Left lung (tissue), 10 donors: Measurements from ENCODE around the gene TRIM66. TPM values are rescaled to one million over a fixed set of nuclear protein-coding genes. Genes with fewer than 3 reads are reported as not detected.

Source experiments
- ATAC-seq: fragments of 200-7000 bp; cut with Tn5 transposase; one replicate; pipeline ENCODE4 v1.9.1; 2020; ENCODE audit warnings: moderate library complexity
- DNase-seq, 4 donors: peaks; one replicate each; pipeline ENCODE4 v3.0.0-alpha.2; 2013 to 2020
- H3K27ac ChIP-seq, 2 donors: fragments of 200-600 bp; sonication (generic) in 1 of 2; one replicate each; pipeline versions ENCODE4 v1.5.0 to v1.8.0; 2020 to 2021
- H3K27me3 ChIP-seq, 2 donors: fragments of 200-600 bp; sonication (generic) in 1 of 2; one replicate each; pipeline versions ENCODE4 v1.5.0 to v1.8.0; 2020 to 2021
- H3K36me3 ChIP-seq, 2 donors: fragments of 200-600 bp; sonication (generic) in 1 of 2; one replicate each; pipeline versions ENCODE4 v1.5.0 to v1.8.0; 2020 to 2021
- H3K4me1 ChIP-seq, 2 donors: fragments of 200-600 bp; one replicate each; pipeline ENCODE4 v1.8.0; 2021
- H3K4me3 ChIP-seq, 2 donors: fragments of 200-600 bp; sonication (generic) in 1 of 2; one replicate each; pipeline versions ENCODE4 v1.5.0 to v1.8.0; 2020 to 2021; ENCODE audit warnings: mild to moderate bottlenecking in 1 of 2
- H3K9me3 ChIP-seq, 2 donors: fragments of 200-600 bp; sonication (generic) in 1 of 2; one replicate each; pipeline versions ENCODE4 v1.5.0 to v1.8.0; 2020 to 2021
- intact Hi-C, 2 donors: fragments of 100-400 bp; cut with DNase I; formaldehyde crosslinking; loops; one replicate each; pipeline versions ENCODE4 v1.11.2 to v1.14.2; 2022
- polyA plus RNA-seq, 6 donors: library from polyadenylated mRNA; unstranded; fragments of 120-200 nt; gene quantifications; one replicate each; pipeline ENCODE4 v1.2.1, GENCODE V29; 2013; ENCODE audit not compliant: insufficient read length in 6 of 6
- total RNA-seq, 2 donors: library from RNA; stranded (reverse); fragmentation: NEBNext Ultra II Directional; extraction: Animal tissue kit (Norgen Biotek cat#: 25700); gene quantifications; one replicate each; pipeline ENCODE4 v1.2.1, GENCODE V29; 2021
- TF ChIP-seq, protein P1 (sequence below), 2 donors: fragments of 200-600 bp; sonication (generic) in 1 of 2; IDR thresholded peaks; one replicate each; pipeline versions ENCODE4 v1.5.0 to v1.8.0; 2021; ENCODE audit warnings: antibody characterized with exemption in 2 of 2
- donor health status: DM: no; HTN: yes; CAD: no.
- donor health status: DM: no; HTN: no; CAD: no.

Gene TRIM66
- total and polyA plus RNA-seq, 8 donors: 6.8 to 14.3 (median 11.9) TPM

DNA sequence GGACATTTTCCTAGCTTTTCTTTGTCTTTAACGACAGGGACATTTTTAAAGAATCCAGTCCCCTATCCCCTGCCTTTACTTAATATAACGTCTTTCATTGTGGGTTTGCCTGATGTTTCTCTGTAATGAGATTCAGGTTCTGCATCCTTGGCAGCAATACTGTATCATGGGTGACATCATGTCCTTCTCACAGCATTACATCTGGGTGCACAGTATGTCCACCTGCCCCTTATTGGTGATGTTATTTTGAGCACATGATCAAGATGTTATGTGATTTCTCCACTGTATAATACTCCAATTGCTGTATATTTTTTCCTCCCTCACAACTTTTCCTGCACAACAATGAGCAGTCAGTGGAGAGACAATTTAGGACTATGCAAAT, 78.8 kb downstream of the TRIM66 start:
- Histone ChIP-seq H3K4me3 (no peak overlapping the region), H3K9me3 (no peaks in the 10 kb centered on the region), H3K27ac (peak overlapping the region in 1 of 2 donors; percentile 68), H3K36me3 (no peaks in the 10 kb centered on the region), H3K27me3 (no peaks in the 10 kb centered on the region), H3K4me1 (peaks cover 0 to 6% of the 10 kb centered on the region in 2 donors)
- TF ChIP-seq, protein P1, sequence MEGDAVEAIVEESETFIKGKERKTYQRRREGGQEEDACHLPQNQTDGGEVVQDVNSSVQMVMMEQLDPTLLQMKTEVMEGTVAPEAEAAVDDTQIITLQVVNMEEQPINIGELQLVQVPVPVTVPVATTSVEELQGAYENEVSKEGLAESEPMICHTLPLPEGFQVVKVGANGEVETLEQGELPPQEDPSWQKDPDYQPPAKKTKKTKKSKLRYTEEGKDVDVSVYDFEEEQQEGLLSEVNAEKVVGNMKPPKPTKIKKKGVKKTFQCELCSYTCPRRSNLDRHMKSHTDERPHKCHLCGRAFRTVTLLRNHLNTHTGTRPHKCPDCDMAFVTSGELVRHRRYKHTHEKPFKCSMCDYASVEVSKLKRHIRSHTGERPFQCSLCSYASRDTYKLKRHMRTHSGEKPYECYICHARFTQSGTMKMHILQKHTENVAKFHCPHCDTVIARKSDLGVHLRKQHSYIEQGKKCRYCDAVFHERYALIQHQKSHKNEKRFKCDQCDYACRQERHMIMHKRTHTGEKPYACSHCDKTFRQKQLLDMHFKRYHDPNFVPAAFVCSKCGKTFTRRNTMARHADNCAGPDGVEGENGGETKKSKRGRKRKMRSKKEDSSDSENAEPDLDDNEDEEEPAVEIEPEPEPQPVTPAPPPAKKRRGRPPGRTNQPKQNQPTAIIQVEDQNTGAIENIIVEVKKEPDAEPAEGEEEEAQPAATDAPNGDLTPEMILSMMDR (IDR thresholded peaks at IDR 0.05): no peak
- no peak for ATAC-seq
- intact Hi-C loops: no loop called here
- no peak for DNase-seq

DNA sequence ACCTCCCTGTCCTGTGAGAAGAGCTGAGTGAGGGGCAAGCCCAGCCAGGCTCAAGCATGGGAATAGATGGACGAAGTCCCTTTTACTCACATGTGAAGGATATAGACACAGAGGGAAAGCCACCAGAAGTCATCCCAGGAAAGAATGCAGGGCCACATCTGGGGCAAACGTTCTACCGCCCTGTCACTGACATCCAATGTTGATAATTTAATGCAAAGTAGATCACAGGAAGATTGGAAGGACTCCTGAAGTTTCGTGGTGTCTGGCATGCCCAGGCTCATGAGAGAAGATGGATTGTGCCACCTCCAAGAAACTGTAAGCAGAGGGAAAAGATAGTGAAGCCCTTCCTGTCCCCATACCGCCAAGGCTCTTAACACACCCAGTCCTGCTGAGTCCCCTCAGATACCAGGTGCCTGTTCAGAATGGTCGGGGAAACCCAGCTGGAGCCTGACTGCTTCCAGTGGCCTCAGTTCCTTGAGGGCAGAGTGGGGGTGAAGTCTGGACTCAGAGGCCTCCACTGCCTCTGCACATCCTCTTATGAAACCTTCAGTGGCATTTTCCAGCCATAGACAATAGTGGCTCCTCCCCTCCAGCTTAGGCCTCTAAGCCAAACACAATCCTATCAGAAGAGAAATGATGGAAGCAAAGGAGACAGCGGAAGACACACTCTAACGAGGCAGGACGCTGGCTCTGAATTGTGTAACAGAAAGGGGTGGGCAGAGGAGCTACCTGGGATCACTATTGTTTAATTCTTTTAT, 80.9 kb downstream of the TRIM66 start:
- ATAC-seq: no peak
- Histone ChIP-seq H3K36me3 (no peaks in the 10 kb centered on the region), H3K9me3 (no peaks in the 10 kb centered on the region), H3K4me3 (no peak overlapping the region), H3K4me1 (peaks cover 0 to 6% of the 10 kb centered on the region in 2 donors), H3K27ac (no peak overlapping the region), H3K27me3 (no peaks in the 10 kb centered on the region)
- intact Hi-C loops: no loop called here
- DNase-seq: no peak
- TF ChIP-seq, protein P1 (IDR thresholded peaks at IDR 0.05): no peak

DNA sequence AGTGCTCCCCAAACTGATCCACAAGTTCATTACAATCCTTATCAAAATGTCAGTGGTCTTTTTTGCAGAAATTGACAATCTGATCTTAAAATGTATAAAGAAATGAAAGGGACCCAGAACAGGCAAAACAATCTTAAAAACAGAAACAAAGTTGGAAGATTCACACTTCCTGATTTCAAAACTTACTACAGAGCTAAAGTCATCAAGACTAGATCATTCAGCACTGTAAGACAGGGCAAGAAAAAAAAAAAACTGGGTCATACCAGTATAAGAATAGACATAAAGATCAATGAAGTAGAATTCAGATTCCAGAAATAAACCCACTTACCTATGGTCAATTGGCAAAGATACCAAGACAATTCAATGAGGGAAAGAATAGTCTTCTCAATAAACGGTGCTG, 84.0 kb downstream of the TRIM66 start:
- no peak for ATAC-seq
- peaks cover 0 to 18% of the 10 kb centered on the region in 2 donors for H3K27me3 ChIP-seq

DNA sequence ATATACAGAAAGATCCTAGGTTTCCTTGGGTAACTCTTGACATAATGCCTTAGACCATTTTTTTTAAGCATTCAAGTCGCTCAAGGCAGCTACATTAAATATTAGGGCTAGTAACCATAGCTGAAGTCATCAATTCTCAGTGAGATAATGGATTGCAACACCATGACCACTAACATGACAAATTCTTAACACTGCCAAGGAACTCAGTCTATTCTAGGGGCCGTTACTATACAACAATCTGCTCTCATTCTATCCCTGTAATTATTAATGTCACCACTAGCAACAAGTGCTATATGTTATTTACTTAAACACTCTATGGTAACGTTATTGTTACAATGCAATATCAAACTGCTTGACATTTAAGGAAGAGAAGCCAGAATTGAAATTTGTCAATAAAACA, 85.3 kb downstream of the TRIM66 start:
- Histone ChIP-seq H3K9me3 (no peaks in the 10 kb centered on the region), H3K36me3 (no peaks in the 10 kb centered on the region), H3K27ac (no peak overlapping the region), H3K4me3 (no peak overlapping the region), H3K27me3 (peaks cover 0 to 29% of the 10 kb centered on the region in 2 donors), H3K4me1 (peaks cover 3 to 16% of the 10 kb centered on the region in 2 donors)
- TF ChIP-seq, protein P1 (IDR thresholded peaks at IDR 0.05): no peak
- peak in 2 of 4 donors; percentile 5 to 26 for DNase-seq
- ATAC-seq: peak; percentile 45
- intact Hi-C loops: no loop called here

More for the DNA sequence above, 84.0 kb downstream of the TRIM66 start:
- intact Hi-C loops: no loop called here
- peaks cover 3 to 11% of the 10 kb centered on the region in 2 donors for H3K4me1 ChIP-seq
- DNase-seq: no peak
- TF ChIP-seq, protein P1 (IDR thresholded peaks at IDR 0.05): no peak
- no peak overlapping the region for H3K27ac ChIP-seq
- no peaks in the 10 kb centered on the region for H3K9me3 ChIP-seq
- no peak overlapping the region for H3K4me3 ChIP-seq
- H3K36me3 ChIP-seq: no peaks in the 10 kb centered on the region

DNA sequence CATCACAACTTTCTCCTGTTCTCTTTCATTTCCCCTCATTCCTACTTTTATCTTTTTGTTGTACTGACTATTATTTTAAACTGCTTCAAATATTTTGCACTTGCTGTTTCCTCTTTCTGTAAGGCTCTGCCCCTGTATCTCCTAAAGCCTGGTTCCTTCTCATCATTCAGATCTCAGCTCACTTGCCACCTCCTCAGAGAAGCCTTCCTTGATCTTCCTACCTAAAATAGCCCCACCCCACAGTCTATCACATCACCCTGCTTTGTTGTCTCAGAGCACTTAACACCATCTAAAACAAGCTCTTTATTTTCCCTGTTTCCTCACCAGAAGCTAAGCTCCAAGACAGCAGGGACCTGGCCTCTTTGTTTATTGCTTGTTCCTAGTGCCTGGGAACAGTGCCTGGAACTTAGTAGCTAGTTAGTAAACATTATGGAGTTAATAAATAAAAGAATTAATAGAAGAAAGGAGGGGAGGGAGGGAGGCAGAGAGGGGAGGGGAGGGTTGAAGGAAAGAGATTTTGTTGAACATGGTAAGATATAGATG, 85.9 kb downstream of the TRIM66 start:
- TF ChIP-seq, protein P1 (IDR thresholded peaks at IDR 0.05): no peak
- no peak overlapping the region for H3K27ac ChIP-seq
- ATAC-seq (no peak), DNase-seq (no peak)
- intact Hi-C loops: no loop called here
- H3K9me3 ChIP-seq: no peaks in the 10 kb centered on the region
- no peak overlapping the region for H3K4me3 ChIP-seq
- H3K4me1 ChIP-seq: peaks cover 3 to 16% of the 10 kb centered on the region in 2 donors
- H3K27me3 ChIP-seq: peaks cover 0 to 29% of the 10 kb centered on the region in 2 donors
- H3K36me3 ChIP-seq: no peaks in the 10 kb centered on the region
